ENCODE measurements around the gene PLEKHA1.

The PLEKHA1 gene

GRCh38 chr10:122481296-122482056 is 107.0 kb downstream of the PLEKHA1 start:
- DNase-seq = no peak

Data from activated CD4-positive, alpha-beta T cell treated with anti-CD3 and anti-CD28 coated beads, Interleukin-2, Interleukin-6, amounts not matched to agents 100 ng/mL and 50 ng/mL, durations not matched to agents 16 hours and 8 hours (primary cell).